NCI-H524 treated with DMSO at 0.1 percent for 48 hours (cell line): ENCODE data around the gene ZNF726.
"Not testable (repeated sequence)": the region's sequence is repeated elsewhere in the genome, so short reads cannot be mapped to it uniquely, and the experiment has no call there.

Experiments used
- DNase-seq: peaks from one replicate; lab custom pipeline; 2025; lab: John Stamatoyannopoulos, UW

ZNF726 gene

GRCh38 chr19:23946569-23946968 lies 31.9 kb downstream of the ZNF726 start:
- no peak for DNase-seq

GRCh38 chr19:23949611-23950010 lies 34.9 kb downstream of the ZNF726 start:
- DNase-seq = no peak

GRCh38 chr19:23956051-23956450 lies 41.4 kb downstream of the ZNF726 start:
- no peak for DNase-seq

- no peak for DNase-seq
Measured at GRCh38 chr19:23957660-23958281, 43.1 kb downstream of the ZNF726 start.

- not testable (repeated sequence) for DNase-seq
Measured at GRCh38 chr19:23963396-23963795, 48.7 kb downstream of the ZNF726 start.

DNA sequence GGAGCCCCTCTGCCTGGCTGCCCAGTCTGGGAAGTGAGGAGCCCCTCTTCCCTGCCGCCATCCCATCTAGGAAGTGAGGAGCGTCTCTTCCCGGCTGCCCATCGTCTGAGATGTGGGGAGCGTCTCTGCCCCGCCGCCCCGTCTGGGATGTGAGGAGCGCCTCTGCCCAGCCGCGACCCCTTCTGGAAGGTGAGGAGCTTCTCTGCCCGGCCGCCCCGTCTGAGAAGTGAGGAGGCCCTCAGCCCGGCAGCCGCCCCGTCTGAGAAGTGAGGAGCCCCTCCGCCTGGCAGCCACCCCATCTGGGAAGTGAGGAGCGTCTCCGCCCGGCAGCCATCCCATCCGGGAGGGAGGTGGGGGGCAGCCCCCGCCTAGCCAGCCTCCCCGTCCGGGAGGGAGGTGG lies 49.2 kb downstream of the ZNF726 start:
- not testable (repeated sequence) for DNase-seq

- not testable (repeated sequence) for DNase-seq
Measured at GRCh38 chr19:23964334-23964733, 49.6 kb downstream of the ZNF726 start.

- no peak for DNase-seq
Measured at GRCh38 chr19:23969630-23970029, 54.9 kb downstream of the ZNF726 start.

GRCh38 chr19:23971598-23971997 lies 56.9 kb downstream of the ZNF726 start:
- no peak for DNase-seq

DNA sequence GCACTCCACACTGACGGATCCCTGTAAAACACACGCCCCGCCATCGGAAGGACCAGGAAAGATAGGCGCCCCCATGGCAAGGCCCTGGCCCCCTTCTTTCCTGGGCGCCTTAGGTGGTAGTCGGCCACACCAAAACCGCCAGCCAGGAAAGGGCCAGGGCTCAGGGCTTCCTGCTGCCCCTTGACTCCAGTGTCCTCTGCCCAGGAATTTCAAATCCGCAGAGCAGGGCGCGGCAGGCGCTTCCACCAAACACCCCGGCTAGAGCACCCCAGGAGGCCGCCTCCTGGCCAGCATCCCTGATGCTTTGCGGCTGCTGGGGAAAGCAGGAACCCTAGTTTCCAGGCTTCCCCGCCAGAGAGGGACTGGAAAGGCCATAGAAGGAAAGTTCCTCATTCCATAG lies 57.5 kb downstream of the ZNF726 start:
- DNase-seq = no peak

GRCh38 chr19:23974941-23975340 lies 60.3 kb downstream of the ZNF726 start:
- no peak for DNase-seq

DNA sequence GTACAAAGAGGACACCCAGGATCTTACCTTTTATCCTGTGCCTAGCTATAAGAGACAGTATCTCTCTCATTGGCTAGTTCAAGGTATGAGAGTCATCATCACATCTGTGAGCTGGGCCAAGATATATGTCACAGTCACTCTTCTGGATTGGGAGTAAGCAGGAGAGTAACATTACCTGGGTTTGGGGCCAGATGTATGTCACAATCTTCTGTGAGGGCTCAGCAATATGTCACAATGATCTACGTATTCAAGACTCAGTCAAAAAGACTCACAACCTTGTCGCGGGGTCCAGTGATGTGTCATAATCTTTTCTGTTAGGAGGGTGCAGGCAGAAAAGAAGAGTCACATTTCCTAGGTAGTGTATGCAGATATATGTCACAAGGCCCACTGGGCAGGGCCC lies 61.9 kb downstream of the ZNF726 start:
- DNase-seq = not testable (repeated sequence)

DNA sequence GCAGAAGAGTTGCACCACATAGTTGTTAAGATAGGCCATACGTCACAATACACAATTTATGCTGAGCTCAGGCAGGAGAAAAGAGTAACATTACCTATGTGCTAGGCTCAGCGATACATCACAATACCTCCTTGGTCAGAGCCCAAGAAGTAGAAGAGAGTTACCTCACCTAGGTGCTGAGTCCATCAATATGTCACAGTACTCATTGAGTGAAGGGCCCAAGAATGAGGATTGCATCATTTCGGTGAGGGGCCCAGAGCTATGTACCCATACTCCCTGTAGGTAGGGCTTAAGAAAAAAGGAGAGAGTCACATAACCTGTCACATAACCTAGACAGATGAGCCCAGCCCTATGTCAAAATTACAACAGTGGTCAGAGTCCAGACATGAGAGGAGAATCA lies 62.6 kb downstream of the ZNF726 start:
- DNase-seq = not testable (repeated sequence)

- no peak for DNase-seq
Measured at GRCh38 chr19:23978068-23978467, 63.4 kb downstream of the ZNF726 start.

DNA sequence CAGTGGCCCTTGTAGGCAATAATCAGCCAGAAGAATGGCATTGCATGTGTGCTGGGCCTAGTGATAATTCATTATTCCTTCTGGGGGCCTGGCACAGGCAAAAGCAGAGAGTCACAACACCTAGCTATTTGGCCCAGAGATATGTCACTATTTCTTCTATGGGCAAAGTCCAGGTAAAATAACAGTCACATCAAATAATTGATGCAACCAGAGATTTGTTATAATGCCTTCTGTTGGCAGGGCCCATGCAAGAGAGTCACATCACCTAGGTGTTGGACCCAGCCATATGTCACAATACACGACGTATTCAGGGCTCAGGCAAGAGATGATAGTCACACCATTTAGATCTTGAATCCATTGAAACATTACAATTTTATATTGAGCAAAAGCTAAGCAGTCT lies 66.1 kb downstream of the ZNF726 start:
- DNase-seq = no peak

- no peak for DNase-seq
Measured at GRCh38 chr19:23981863-23982262, 67.2 kb downstream of the ZNF726 start.

GRCh38 chr19:23983406-23983805 lies 68.7 kb downstream of the ZNF726 start:
- DNase-seq = no peak
